ENCODE results near the gene SORCS2. TPM values are rescaled to one million over a fixed set of nuclear protein-coding genes. Genes with fewer than 3 reads are reported as not detected.
A peak's percentile ranks its signal among the peaks of the same experiment; 100 is the strongest.

The SORCS2 gene
- total RNA-seq, 1 donor from 2014 or later = 3.0 TPM

DNA sequence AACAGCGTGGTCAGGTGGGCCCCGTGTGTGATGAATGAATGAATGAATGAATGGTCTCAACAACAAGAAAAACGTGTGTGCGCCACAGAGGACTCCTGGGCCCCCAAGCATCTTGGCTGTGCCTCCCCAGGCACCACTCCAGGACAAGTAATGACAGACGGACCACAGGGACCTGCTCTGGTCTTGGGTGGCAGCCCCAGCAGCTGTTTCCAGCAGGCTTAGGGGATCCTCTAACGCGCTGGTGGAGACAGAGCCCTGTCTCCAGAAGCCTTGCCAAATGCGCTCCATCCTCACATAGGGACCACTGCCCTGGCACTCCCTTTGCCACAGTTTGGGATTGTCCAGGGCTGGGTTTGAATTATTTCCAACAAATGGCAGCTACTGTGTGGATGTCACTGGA is 203.3 kb downstream of the SORCS2 start:
- peak; percentile 65 for DNase-seq (ENCODE audit: extremely low spot score, unreplicated experiment)
- Mint-ChIP-seq H3K27ac (ENCODE audit: unreplicated experiment) (no peak overlapping the region), H3K4me3 (ENCODE audit: unreplicated experiment) (no peak overlapping the region), H3K4me1 (ENCODE audit: unreplicated experiment) (peaks cover 5% of the 10 kb centered on the region), H3K9me3 (ENCODE audit: unreplicated experiment) (no peaks in the 10 kb centered on the region), H3K27me3 (ENCODE audit: unreplicated experiment) (peaks cover 37% of the 10 kb centered on the region), H3K36me3 (ENCODE audit: unreplicated experiment) (no peaks in the 10 kb centered on the region)
- no peak for TF ChIP-seq CTCF (IDR thresholded peaks at IDR 0.05)

GRCh38 chr4:7396186-7396910 is 204.0 kb downstream of the SORCS2 start:
- peak; percentile 27 for DNase-seq (ENCODE audit: extremely low spot score, unreplicated experiment)
- Mint-ChIP-seq H3K4me3 (ENCODE audit: unreplicated experiment) (no peak overlapping the region), H3K27ac (ENCODE audit: unreplicated experiment) (no peak overlapping the region), H3K9me3 (ENCODE audit: unreplicated experiment) (no peaks in the 10 kb centered on the region), H3K27me3 (ENCODE audit: unreplicated experiment) (peaks cover 41% of the 10 kb centered on the region), H3K36me3 (ENCODE audit: unreplicated experiment) (no peaks in the 10 kb centered on the region), H3K4me1 (ENCODE audit: unreplicated experiment) (peaks cover 5% of the 10 kb centered on the region)
- TF ChIP-seq CTCF (IDR thresholded peaks at IDR 0.05) = no peak

DNA sequence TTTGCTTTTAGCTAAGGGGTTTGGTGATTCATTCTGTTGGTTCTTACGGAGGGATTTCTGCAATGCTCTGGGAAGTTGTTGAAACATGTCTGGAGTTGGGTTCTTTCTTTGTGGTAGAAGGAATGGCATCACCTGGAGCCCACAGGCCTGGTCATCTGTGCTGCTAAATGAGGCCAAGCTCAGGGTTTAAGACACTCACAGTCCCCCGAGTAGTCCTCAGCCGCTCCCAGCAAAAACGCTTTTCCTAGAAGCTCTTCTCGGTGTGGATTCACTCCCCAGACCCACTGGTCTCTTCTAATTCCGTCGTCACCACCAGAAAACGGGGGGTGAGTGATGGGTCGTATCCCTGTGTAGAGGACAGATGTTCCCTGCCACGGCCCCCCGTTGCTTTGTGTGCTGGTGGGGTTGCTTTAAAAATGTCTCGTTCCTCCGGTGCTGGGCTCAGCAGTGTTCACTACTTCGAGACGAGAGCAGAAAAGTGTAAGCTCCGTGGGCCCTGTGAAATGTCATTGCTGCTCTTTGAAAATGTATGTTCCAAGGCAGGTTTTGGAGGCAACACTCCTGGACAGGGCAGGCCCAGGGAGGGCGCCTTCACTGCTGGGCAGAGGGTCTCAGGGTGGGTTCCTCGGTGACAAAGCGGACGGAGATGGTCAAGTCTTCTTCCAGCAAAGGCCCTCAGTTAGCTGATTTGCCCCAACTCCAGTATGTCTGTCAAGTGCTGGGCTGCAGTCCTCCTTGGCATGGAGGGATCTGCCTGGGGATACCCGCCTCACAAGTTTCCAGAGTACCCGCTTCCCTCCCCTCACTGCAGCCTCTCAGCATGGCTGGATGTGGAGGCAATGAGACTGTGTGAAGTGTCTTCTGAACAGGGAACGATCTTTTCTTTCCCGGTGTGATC is 205.1 kb downstream of the SORCS2 start:
- DNase-seq (ENCODE audit: extremely low spot score, unreplicated experiment) = peak; percentile 77
- Mint-ChIP-seq H3K27ac (ENCODE audit: unreplicated experiment) (no peak overlapping the region), H3K9me3 (ENCODE audit: unreplicated experiment) (no peaks in the 10 kb centered on the region), H3K4me3 (ENCODE audit: unreplicated experiment) (no peak overlapping the region), H3K36me3 (ENCODE audit: unreplicated experiment) (no peaks in the 10 kb centered on the region), H3K27me3 (ENCODE audit: unreplicated experiment) (peaks cover 44% of the 10 kb centered on the region), H3K4me1 (ENCODE audit: unreplicated experiment) (peaks cover 5% of the 10 kb centered on the region)
- TF ChIP-seq CTCF (IDR thresholded peaks at IDR 0.05) = no peak

GRCh38 chr4:7398104-7398423 is 205.7 kb downstream of the SORCS2 start:
- H3K36me3 Mint-ChIP-seq (ENCODE audit: unreplicated experiment) = no peaks in the 10 kb centered on the region
- H3K4me3 Mint-ChIP-seq (ENCODE audit: unreplicated experiment) = no peak overlapping the region
- H3K27me3 Mint-ChIP-seq (ENCODE audit: unreplicated experiment) = peaks cover 44% of the 10 kb centered on the region
- H3K27ac Mint-ChIP-seq (ENCODE audit: unreplicated experiment) = no peak overlapping the region
- no peak for DNase-seq (ENCODE audit: extremely low spot score, unreplicated experiment)
- H3K4me1 Mint-ChIP-seq (ENCODE audit: unreplicated experiment) = peaks cover 2% of the 10 kb centered on the region
- TF ChIP-seq CTCF (IDR thresholded peaks at IDR 0.05) = no peak
- H3K9me3 Mint-ChIP-seq (ENCODE audit: unreplicated experiment) = no peaks in the 10 kb centered on the region

GRCh38 chr4:7398788-7399439 is 206.6 kb downstream of the SORCS2 start:
- H3K27me3 Mint-ChIP-seq (ENCODE audit: unreplicated experiment) = peaks cover 38% of the 10 kb centered on the region
- no peaks in the 10 kb centered on the region for H3K9me3 Mint-ChIP-seq (ENCODE audit: unreplicated experiment)
- no peak for TF ChIP-seq CTCF (IDR thresholded peaks at IDR 0.05)
- no peaks in the 10 kb centered on the region for H3K36me3 Mint-ChIP-seq (ENCODE audit: unreplicated experiment)
- H3K4me1 Mint-ChIP-seq (ENCODE audit: unreplicated experiment) = no peaks in the 10 kb centered on the region
- H3K27ac Mint-ChIP-seq (ENCODE audit: unreplicated experiment) = no peak overlapping the region
- H3K4me3 Mint-ChIP-seq (ENCODE audit: unreplicated experiment) = no peak overlapping the region
- peak; percentile 42 for DNase-seq (ENCODE audit: extremely low spot score, unreplicated experiment)
